Gastroesophageal sphincter (tissue), 4 donors: ENCODE data around the gene GOSR2. TPM values are rescaled to one million over a fixed set of nuclear protein-coding genes. Genes with fewer than 3 reads are reported as not detected.

Source experiments
- ATAC-seq: fragments of 150-250 bp; one replicate; pipeline ENCODE4 v1.9.1; 2016; ENCODE audit warnings: mild to moderate bottlenecking, moderate library complexity
- H3K27ac ChIP-seq, 4 donors: fragments of 200-600 bp; sonication (generic) in 3 of 4; 1 replicate in 3 of 4; 2 replicates in 1 of 4; pipeline ENCODE4 v1.5.1; 2016 to 2019
- H3K27me3 ChIP-seq: fragments of 200-600 bp; sonication (generic); one replicate; pipeline ENCODE4 v1.5.1; 2019
- H3K36me3 ChIP-seq, 2 donors: fragments of 200-600 bp; sonication (generic); one replicate each; pipeline ENCODE4 v1.5.1; 2019; ENCODE audit warnings: control low read depth in 1 of 2
- H3K4me1 ChIP-seq, 3 donors: fragments of 200-600 bp; sonication (generic); 1 replicate in 2 of 3; 2 replicates in 1 of 3; pipeline ENCODE4 v1.5.1; 2016 to 2019; ENCODE audit warnings: control low read depth in 2 of 3
- H3K4me3 ChIP-seq, 2 donors: fragments of 200-600 bp; sonication (generic); one replicate each; pipeline ENCODE4 v1.5.1; 2019; ENCODE audit warnings: mild to moderate bottlenecking in 1 of 2, moderate library complexity in 1 of 2
- H3K9me3 ChIP-seq, 3 donors: fragments of 200-600 bp; sonication (generic); one replicate each; pipeline ENCODE4 v1.5.1; 2017 to 2019; ENCODE audit warnings: control low read depth in 2 of 3
- EP300 ChIP-seq: sonication (generic); formaldehyde crosslinking; IDR thresholded peaks from one replicate; pipeline ENCODE4 v1.6.1; 2017; ENCODE audit warnings: antibody characterized with exemption, mild to moderate bottlenecking
- POLR2A ChIP-seq, 2 donors: fragments of 450-650 bp; IDR thresholded peaks; one replicate each; pipeline ENCODE4 v1.6.1; 2017; ENCODE audit warnings: antibody characterized with exemption in 2 of 2, mild to moderate bottlenecking in 2 of 2, moderate library complexity in 1 of 2
- POLR2AphosphoS5 ChIP-seq: sonication (generic); formaldehyde crosslinking; IDR thresholded peaks from one replicate; pipeline ENCODE4 v1.6.1; 2017; ENCODE audit warnings: antibody characterized with exemption
- WGBS, 2 donors: methylation state at CpG; one replicate each; pipeline ENCODE4 v1.1.5; 2018; ENCODE audit warnings: low coverage in 1 of 2; 5-methylcytosine and 5-hydroxymethylcytosine counted together
- total RNA-seq, 4 donors: library from RNA; depleted of rRNA; stranded (reverse); fragments of >200 nt; gene quantifications; one replicate each; pipeline ENCODE4 v1.1.0, GENCODE V29; 2016
- TF ChIP-seq, protein P1 (sequence below), 4 experiments: fragments of 200-600 bp in 2 of 4; fragments of 450-650 bp in 2 of 4; sonication (generic) in 1 of 4; IDR thresholded peaks; one replicate each; pipeline ENCODE4 v1.5.1; 2017 to 2019; ENCODE audit warnings: antibody characterized with exemption in 4 of 4, mild to moderate bottlenecking in 2 of 4, moderate library complexity in 2 of 4

Gene GOSR2
- total RNA-seq, 4 donors from 2014 or later: 37.8 to 53.1 (median 45.5) TPM

DNA sequence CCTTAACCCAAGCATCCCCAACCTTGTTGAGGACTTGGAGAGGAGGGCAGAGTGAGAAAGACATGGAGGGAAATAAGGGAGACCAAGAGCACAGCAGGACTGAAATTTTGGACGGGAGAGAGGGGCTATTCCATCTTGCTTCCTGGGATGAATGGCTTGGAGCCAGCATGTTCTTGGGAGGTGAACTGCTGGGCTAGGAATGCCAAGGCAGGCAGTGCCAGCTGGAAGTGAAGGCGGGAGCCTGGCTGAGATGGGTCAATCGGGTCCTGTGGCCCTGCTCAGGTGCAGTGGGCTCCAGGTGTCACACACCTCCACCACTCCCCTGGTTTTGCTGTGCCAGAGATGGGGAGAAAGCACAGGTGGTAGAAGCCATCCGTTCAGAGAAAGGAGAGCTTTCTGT, 46.0 kb upstream of the GOSR2 start:
- TF ChIP-seq POLR2AphosphoS5: no peak
- TF ChIP-seq, protein P1, sequence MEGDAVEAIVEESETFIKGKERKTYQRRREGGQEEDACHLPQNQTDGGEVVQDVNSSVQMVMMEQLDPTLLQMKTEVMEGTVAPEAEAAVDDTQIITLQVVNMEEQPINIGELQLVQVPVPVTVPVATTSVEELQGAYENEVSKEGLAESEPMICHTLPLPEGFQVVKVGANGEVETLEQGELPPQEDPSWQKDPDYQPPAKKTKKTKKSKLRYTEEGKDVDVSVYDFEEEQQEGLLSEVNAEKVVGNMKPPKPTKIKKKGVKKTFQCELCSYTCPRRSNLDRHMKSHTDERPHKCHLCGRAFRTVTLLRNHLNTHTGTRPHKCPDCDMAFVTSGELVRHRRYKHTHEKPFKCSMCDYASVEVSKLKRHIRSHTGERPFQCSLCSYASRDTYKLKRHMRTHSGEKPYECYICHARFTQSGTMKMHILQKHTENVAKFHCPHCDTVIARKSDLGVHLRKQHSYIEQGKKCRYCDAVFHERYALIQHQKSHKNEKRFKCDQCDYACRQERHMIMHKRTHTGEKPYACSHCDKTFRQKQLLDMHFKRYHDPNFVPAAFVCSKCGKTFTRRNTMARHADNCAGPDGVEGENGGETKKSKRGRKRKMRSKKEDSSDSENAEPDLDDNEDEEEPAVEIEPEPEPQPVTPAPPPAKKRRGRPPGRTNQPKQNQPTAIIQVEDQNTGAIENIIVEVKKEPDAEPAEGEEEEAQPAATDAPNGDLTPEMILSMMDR (IDR thresholded peaks at IDR 0.05): no peak
- no peak for TF ChIP-seq POLR2A (IDR thresholded peaks at IDR 0.05)
- no peak for TF ChIP-seq EP300
- WGBS, 2 donors: 79 to 81% methylated on average over 2 to 3 of the region's 4 CpGs
- Histone ChIP-seq H3K4me1 (no peaks in the 10 kb centered on the region), H3K9me3 (no peaks in the 10 kb centered on the region), H3K4me3 (no peak overlapping the region), H3K36me3 (no peaks in the 10 kb centered on the region), H3K27me3 (peaks cover 5% of the 10 kb centered on the region), H3K27ac (peak overlapping the region in 3 of 4 donors; percentile 20 to 60 (median 31))
- no peak for ATAC-seq

DNA sequence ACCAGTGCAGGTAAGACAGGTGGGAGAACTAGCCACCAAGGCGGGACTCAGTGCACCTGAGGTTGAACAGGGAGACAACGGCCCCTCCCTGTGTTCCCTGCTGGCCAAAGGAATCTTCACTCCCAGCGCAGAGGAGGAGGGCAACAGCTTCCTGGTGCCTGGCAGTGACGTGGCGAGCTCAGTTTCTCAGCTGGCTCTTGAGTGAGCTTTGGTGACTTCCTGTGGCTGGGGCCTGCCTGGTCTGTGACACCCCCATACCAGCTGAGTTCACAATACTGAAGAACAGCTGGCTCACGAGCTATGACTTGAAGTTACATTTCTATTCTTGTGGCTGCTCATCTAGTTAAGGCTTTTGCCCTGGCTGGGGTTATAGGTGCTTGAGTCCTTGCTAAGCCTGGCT, 45.5 kb upstream of the GOSR2 start:
- Histone ChIP-seq H3K36me3 (no peaks in the 10 kb centered on the region), H3K9me3 (no peaks in the 10 kb centered on the region), H3K27me3 (peaks cover 5% of the 10 kb centered on the region), H3K4me3 (no peak overlapping the region), H3K27ac (peak overlapping the region in 3 of 4 donors; percentile 20 to 60 (median 31)), H3K4me1 (no peaks in the 10 kb centered on the region)
- TF ChIP-seq POLR2AphosphoS5 (no peak), POLR2A (IDR thresholded peaks at IDR 0.05) (no peak), EP300 (no peak)
- TF ChIP-seq, protein P1 (IDR thresholded peaks at IDR 0.05): no peak
- no CpG with 5 or more reads among the region's 6 CpGs for WGBS, 2 donors
- ATAC-seq: no peak

DNA sequence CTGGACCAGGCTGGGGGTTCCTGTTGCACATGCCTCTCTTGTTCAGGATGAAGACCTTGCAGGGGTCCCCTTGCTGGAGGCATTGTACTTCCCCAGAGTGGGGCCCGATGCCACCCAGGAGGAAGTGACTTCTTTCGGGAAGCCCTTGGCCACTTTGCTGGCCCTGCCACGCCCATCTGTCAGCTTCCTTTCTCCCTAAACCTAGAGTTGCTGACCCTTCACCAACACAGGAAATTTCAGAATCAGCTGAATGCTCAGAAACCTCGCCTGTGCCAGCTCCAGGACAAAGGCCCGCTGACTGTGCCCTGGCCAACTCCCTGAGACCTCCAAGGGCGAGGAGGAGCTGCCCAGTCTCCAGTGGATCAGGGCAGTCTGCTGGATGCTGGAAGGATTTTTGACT, 44.9 kb upstream of the GOSR2 start:
- peak; percentile 77 for ATAC-seq
- Histone ChIP-seq H3K36me3 (no peaks in the 10 kb centered on the region), H3K27ac (peak overlapping the region in 3 of 4 donors; percentile 31 to 60 (median 40))

DNA sequence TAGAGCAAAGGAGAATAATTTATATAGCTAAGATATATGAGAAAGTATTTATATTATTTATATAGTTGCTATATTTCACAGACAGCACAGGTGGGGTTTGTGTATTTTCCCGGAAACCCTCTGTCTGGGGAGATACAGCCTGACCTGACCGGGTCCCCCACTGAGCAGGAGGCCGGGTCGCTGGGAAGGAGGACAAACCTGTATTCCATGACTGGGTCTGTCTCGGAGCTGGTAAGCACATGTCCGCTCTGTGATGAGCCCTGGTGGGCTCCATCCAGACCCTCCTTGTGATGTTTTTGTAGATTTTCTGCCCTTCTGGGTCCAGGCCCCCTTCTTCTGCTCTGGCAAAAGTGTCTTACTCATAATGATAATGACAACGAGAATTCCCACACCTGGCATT, 43.9 kb upstream of the GOSR2 start:
- TF ChIP-seq, protein P1 (IDR thresholded peaks at IDR 0.05): no peak
- no peak for TF ChIP-seq POLR2A (IDR thresholded peaks at IDR 0.05)
- TF ChIP-seq EP300: no peak
- no peak for TF ChIP-seq POLR2AphosphoS5
- Histone ChIP-seq H3K27me3 (peaks cover 13% of the 10 kb centered on the region), H3K27ac (no peak overlapping the region), H3K36me3 (no peaks in the 10 kb centered on the region), H3K9me3 (no peaks in the 10 kb centered on the region), H3K4me1 (no peaks in the 10 kb centered on the region), H3K4me3 (no peak overlapping the region)
- 45 to 59% methylated on average over 4 to 7 of the region's 7 CpGs for WGBS, 2 donors
- ATAC-seq: no peak

More for the DNA sequence above, 44.9 kb upstream of the GOSR2 start:
- no peaks in the 10 kb centered on the region for H3K9me3 ChIP-seq
- H3K4me1 ChIP-seq: no peaks in the 10 kb centered on the region
- WGBS, 2 donors: 10% methylated on average over 2 of the region's 6 CpGs; no CpG with 5 or more reads in 1 of the 2 donors
- TF ChIP-seq EP300 (no peak), POLR2A (IDR thresholded peaks at IDR 0.05) (no peak), POLR2AphosphoS5 (no peak)
- H3K27me3 ChIP-seq: peaks cover 5% of the 10 kb centered on the region
- H3K4me3 ChIP-seq: no peak overlapping the region

DNA sequence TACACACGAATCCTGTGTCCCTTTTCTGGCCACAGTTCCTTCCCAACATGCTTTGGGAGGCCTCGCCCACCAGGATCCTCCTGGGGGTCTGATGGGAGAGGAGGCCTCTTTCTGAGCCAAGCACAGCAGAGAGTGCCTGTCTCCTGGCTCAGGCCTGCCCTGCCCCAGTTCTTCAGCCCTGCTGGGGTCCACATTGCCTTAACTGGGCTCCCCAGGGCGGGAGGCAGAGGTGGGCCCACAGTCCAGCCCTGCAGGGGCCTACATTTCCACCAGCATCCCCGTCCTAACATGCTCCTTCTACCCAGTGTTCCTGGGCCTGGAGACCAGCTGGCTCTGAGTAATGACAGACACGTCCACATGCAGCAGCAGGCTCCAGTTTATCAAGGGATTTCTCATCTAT, 41.9 kb upstream of the GOSR2 start:
- WGBS, 2 donors: 57% methylated on average over 2 of the region's 5 CpGs; no CpG with 5 or more reads in 1 of the 2 donors
- TF ChIP-seq EP300 (no peak), POLR2AphosphoS5 (no peak), POLR2A (IDR thresholded peaks at IDR 0.05) (no peak)
- TF ChIP-seq, protein P1 (IDR thresholded peaks at IDR 0.05): no peak
- no peaks in the 10 kb centered on the region for H3K9me3 ChIP-seq
- no peaks in the 10 kb centered on the region for H3K36me3 ChIP-seq
- no peak overlapping the region for H3K4me3 ChIP-seq
- no peak for ATAC-seq
- H3K4me1 ChIP-seq: no peaks in the 10 kb centered on the region
- no peak overlapping the region for H3K27ac ChIP-seq
- H3K27me3 ChIP-seq: peaks cover 28% of the 10 kb centered on the region
